NCI-H1694 (cell line): ENCODE results near the gene MTUS2.

ENCODE experiments used
- DNase-seq: peaks from one replicate; lab custom pipeline; 2025; lab: John Stamatoyannopoulos, UW

MTUS2 gene

DNA sequence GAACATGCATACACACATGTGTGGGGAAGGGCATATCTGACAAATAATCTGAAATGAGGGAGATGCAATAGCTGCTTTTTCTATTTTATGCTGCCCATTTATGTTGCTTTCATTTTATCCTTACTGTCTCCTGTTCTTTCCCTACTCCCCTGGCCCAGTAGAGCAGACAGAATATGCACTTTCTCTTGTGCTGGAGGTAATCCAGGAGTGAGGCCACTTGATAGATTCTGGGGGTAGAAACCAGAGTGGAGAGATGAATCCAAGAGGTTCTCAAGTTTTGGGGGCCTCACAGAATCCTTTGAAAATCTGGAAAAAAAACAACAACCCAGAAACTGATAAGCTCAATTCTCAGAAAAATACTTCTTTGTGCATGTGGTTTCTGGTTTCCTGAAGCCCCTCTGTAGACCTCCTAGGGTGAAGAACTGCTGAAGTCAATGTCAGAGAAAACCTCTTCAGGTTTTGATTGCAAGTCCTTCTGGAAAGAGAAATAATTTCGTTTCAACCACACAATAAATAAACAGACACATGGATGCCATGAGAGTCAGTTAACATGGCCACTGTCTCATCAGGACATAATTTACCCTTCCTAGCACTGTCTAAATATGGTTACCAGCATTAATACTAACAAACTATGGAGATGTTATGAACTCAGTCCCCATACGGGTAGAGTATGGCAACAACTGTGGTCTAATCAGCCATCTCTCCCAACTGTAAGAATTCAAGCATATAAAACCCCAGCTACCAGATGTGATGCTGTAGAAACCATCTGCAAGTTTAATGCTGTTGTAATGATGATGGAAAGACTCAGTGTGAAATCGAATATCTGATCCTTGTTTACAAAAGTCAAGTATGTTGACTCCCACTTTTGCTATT is 419.8 kb downstream of the MTUS2 start:
- DNase-seq = no peak

GRCh38 chr13:29254626-29255370 is 434.7 kb downstream of the MTUS2 start:
- no peak for DNase-seq

GRCh38 chr13:29255567-29255966 is 435.4 kb downstream of the MTUS2 start:
- no peak for DNase-seq

- no peak for DNase-seq
Observed at GRCh38 chr13:29260684-29261083, 440.5 kb downstream of the MTUS2 start.

DNA sequence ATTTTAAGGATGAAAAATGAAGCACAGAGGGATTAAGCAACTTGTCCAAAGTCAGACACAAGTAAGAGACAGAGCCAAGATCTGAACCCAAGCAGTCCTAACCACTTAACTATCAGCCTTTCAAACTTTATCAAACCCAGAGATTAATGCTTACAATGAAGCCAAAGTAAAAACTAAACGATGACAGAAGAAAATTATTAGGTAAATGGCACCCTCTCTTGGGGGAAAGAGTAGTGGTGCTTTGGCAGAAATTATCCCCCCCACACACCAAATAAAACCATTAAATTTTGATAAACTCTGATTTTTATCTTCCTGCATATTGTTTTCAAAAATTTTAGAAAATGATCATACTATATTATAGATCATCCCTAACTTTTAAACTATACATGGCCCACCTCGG is 446.1 kb downstream of the MTUS2 start:
- no peak for DNase-seq

GRCh38 chr13:29266756-29267733 is 446.9 kb downstream of the MTUS2 start:
- no peak for DNase-seq

- DNase-seq = no peak
Observed at GRCh38 chr13:29270271-29270985, 450.3 kb downstream of the MTUS2 start.

DNA sequence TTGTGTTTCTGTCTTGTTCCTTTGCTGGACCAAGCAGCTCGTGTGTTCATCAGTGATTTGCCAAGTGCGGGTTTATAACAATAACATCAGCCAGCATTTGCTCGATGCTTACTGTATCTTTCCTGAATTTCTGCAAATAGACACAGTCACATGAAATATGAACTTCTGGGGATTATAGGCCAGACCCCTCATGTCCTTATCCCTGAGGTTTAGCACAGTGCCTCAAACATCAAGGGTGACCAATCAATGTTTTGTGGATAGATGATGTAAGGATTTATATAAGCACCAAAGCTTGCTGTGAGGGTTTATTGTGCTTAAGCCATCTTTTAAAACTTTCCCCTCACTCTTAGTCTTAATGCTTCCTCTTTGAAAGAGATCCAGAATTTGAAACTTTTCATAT is 451.5 kb downstream of the MTUS2 start:
- no peak for DNase-seq

DNA sequence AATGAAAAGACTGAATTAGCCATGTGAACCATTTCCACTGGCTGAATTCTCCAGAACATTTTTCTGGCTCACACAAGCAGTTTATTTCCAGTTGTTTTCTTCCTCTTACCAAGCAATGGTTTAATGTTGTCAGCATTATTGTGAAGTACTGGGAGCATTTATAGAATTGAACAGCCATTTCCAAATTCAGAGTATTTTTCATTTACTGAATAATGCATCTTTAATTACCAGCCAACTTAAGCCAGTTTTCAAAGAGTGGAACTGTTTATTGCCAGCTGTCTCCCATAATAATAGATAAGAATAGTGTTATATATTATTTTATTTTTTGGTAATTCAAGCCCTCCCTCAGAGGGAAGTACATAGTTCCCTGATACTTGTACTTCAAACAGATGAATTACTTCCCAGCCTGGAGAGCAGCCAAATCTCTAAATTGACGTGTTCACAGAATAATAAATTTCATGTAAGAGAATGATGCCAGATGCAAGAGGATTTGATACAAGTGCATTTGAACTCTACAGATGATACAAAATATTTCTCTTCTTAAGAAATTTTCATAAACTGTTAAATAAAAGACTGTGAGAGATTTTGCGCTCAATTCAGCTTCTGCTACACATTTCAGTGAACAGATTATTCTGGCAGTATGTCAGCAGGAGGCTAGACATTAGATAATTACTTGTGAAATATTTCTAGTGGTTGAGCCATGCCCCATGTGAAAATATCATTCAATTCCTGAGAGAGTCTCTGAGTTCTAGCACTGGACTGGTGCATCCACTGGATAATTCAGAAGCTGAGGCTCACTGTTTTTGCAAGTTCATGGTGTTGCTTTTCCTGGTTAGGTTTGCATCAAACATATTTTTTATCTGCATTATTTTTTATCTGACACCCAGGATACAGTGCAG is 459.5 kb downstream of the MTUS2 start:
- DNase-seq = no peak

DNA sequence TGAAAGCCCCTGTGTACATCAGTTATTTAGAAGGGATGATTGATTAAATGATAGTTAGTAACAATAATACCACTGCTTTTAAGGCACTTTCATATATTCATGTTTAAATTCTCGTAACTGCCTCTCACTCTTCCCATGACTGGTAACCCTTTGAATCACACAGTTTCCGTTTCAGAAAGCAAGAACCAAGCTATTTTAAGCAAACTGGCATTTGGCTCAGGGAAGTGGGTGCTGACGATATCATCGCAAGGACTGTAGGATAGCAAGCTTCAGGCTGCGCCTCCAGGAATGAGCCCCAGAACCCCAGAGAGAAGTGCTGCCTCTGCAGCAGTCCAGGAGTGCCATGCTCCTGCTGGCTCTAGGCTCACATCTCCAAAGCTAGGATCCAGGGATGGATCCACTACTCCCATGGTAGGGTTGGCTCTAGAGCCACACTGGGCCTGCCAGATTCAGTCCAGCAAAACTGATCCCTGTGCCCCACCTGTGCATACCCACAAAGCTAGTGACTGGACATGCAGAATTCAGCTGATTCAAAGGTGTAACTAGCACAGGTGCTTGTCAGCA is 461.9 kb downstream of the MTUS2 start:
- no peak for DNase-seq

DNA sequence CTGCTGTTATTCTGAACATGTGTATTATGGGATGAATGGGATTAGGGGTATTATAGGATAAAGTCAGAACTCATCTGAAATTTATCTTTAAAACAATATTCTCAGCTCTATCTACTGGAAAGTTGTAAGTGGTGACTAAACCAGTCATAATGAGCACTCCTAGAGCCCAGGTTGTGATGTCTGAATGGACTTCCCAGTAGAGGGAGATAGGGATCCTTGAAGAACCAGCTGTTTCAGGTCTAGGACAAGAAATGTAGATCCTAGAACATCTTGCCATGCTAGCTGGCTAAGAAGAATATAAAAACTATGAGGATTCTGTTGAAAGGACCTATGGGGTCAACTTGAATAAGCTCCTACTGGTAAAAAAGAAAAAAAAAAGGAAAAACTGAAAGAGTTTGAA is 464.6 kb downstream of the MTUS2 start:
- no peak for DNase-seq

- DNase-seq = no peak
Observed at GRCh38 chr13:29287237-29287636, 467.1 kb downstream of the MTUS2 start.

DNA sequence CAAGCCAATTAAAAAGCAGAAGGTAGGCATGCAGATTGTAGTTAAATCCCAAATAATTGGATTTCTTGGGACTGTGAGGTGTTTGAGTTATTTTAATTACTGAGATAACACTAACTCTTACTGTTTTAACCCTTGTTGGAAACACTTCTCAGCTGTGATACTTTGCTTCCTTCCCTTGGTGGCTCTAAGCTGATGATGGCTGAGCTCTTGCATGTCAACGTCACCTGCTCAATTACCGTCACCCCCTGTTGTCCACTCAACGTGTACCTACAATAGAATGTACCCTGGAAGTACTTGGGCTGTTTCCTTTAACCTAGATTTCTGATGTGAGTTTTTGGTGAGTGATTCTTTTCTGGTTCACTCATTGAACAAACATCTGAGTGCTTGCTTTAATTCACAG is 471.9 kb downstream of the MTUS2 start:
- DNase-seq = no peak

- DNase-seq = no peak
Observed at GRCh38 chr13:29294821-29295220, 474.7 kb downstream of the MTUS2 start.

GRCh38 chr13:29301027-29301426 is 480.9 kb downstream of the MTUS2 start:
- no peak for DNase-seq

DNA sequence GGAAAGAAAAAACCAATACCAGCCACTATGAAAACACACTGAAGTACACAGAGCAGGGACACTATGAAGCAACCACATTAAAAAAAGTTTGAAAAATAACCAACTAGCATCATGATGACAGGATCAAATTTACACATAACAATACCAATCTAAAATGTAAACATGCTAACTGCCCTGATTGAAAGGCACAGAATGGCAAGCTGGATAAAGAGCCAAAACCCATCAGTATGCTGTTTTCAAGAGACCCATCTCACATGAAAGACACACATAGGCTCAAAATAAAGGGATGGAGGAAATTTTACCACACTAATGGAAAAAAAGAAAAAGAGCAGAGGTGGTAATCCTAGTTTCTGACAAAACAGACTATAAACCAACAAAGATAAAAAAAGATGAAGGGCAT is 484.0 kb downstream of the MTUS2 start:
- no peak for DNase-seq

DNA sequence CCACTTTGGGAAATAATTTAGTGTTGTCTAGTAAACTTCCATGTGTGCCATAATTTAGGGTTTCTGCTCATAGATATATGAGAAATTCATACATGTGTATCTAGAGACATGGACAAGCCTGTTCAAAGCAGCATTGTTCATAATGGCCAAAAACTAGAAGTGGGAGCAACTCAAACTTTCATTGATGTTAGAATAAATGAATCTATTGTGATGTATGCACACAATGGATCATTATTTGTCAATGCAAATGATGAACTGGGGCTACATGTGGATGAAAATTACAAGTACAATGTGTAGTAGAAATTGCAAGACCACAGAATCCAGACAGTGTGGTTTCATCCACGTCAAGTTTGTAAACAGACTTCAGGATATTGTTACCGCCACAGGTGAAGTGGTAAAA is 490.7 kb downstream of the MTUS2 start:
- DNase-seq = no peak

DNA sequence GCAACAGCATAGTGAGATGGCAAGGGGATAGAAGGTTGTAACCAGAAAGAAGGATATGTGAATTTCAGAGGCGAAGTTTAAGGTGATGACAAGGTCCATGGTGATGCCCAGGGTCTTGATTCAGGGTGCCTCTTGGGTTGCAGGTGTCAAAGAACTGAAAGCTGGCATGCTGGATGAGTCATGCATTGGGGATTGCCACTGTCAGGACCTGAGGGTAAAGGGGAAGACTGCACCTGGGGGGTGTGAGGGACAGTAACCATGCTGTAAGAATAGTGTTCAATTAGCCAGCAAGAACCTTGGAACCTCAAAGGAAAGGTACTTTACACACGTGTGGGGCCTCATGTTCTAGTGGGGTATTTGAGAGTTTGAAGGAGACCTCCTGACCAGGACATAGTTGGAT is 495.7 kb downstream of the MTUS2 start:
- no peak for DNase-seq

DNA sequence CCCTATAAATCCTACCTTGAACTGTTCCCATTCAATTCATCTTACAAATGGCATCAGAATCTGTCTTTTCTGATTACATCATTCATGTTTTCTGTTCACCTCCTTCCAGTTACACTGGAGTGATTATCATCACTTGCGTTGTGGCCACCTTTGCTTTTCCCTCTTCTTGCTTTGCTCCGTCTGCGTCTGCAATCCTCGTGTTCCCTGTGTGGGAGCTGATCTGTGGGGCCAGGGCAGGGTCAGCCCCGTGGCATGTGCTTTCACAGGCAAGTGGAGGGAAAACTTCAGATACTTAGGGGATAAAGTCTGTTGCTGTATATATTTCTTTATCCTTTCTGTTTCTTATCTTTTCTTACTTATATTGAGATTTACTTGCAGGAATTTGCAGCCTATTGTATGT is 497.7 kb downstream of the MTUS2 start:
- no peak for DNase-seq

GRCh38 chr13:29318741-29319140 is 498.6 kb downstream of the MTUS2 start:
- no peak for DNase-seq
